Stimulated activated CD8-positive, alpha-beta memory T cell treated with anti-CD3 and anti-CD28 coated beads, Interleukin-4, amount 100 ng/mL, for 48 hours (primary cell): ENCODE data around the gene LAMP1.
"Not testable (repeated sequence)": the region's sequence is repeated elsewhere in the genome, so short reads cannot be mapped to it uniquely, and the experiment has no call there.

Experiments used
- DNase-seq: peaks from one replicate; pipeline ENCODE4 v3.0.0-alpha.2; 2020

The LAMP1 gene, protein sequence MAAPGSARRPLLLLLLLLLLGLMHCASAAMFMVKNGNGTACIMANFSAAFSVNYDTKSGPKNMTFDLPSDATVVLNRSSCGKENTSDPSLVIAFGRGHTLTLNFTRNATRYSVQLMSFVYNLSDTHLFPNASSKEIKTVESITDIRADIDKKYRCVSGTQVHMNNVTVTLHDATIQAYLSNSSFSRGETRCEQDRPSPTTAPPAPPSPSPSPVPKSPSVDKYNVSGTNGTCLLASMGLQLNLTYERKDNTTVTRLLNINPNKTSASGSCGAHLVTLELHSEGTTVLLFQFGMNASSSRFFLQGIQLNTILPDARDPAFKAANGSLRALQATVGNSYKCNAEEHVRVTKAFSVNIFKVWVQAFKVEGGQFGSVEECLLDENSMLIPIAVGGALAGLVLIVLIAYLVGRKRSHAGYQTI

DNA sequence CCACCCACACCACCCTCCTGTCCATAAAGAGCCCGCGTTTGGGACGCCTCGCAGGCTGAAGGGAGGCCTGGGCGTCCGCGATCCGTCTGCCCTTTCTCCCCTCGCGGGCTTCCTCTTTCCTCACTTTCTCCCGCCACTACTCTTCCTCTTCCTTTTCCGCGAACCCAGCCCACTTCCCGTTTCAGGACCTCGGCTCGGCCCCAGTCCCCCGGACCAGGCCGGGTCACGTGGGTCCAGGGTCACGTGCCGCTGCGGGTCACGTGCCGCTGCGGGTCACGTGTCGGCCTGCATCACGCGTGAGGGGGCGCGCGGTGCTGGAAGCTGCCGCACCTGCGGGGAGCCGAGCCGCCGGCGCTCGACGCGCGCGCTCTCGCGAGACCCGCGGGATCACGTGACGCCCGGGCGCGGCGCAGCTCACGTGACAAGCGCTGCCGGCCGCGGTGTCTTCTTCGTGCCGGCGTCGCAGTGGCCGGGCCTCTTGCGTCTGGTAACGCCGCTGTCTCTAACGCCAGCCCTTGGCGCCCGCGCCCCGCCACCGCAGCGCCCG is at the start of gene LAMP1:
TSS of gene LAMP1 (plus strand) at position 417 of the 547 bp plus-strand sequence. CDS start 196 bp downstream, outside the sequence.
- peak; percentile 100 for DNase-seq

DNA sequence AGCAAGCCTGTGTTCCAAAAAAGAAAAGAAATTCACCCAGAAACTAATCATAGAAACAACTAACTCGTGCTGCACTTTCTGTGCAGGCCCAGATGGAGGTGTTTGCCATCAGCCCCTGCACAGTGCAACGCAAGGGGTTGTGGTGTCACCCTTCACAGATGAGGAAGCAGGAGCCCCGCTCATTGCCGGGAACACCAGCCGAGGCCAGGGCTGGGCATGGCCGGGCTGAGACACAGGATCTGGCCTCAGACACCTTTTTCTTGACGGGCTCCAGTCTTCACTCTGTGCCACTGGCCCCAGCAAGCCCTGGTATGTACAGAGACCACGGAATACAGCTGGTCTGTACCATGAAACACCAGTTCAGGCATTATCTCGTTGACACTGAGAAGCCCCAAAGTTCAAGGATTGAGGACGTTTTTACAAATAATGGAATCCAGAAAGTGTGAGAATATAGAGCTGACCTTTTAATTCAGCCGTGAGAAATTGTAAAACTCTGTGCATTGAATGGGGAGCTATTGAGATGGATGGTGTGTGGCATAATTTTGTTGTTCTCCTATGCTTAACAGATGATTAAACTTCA is 44.4 kb upstream of the LAMP1 start:
- DNase-seq = no peak

DNA sequence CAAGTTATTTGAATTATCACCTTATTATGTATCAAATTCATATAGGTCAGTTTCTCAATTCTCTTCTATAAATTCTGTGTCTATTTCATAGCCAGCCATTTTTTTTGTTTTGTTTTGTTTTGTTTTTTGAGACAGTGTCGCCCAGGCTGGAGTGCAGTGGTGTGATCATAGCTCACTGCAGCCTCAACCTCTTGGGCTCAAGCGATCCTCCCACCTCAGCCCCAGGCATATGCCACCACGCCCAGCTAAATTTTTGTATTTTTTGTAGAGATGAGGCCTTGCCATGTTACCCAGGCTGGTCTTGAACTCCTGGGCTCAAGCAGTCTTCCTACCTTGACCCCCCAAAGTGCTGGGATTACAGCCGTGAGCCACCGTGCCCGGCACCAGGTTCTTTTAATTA is 39.1 kb upstream of the LAMP1 start:
- not testable (repeated sequence) for DNase-seq

DNA sequence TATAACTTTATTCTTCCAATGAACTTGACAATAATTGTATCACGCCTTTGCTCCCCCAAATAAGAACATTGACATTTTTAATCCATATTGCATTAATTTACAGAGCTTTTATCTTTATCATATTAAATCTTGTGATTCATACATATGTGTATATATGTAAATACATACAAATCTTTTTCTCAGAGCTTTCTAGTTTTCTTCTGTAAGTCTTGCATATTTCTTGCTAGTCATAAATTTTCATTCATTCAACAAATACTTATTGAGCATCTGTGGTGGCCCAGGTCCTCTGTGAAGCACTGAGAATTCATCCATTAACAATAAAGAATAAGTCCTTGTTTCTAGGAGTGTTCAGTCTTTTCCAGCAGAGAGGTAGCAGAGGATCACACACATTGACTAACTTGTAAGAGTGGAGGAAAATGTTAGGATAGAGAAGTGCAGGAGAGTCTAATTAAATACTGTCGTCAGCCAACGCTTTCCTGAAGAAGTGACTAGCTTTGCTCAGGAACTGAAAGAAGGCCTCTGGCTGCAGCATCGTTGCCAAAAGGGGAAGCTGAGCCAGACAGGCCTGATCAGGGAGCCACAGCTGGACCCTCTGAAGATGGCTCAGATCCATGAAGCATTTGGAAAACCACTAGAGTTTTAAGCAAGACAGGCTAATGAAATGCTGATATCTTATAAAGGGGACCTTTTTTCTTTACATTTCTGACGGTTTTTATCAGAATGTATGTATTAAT is 38.6 kb upstream of the LAMP1 start:
- no peak for DNase-seq

DNA sequence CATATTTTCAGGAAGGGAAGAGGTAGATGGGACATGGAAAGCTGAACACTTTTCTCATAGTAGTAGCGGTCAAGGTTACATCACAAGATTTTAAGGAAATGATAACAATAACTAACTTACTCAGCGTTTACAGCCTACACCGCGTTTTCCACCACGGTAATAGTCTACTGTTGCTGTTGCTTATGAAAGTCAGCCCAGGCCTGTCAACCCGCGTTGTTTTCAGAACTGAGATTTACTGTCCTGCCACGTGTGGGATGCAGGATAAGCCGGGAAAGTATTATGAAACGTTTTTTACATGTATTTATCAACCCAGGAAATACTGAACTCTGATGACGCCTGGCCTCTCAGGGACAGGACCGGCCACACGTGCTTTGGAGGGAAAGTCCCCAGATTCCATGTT is 36.0 kb upstream of the LAMP1 start:
- no peak for DNase-seq

DNA sequence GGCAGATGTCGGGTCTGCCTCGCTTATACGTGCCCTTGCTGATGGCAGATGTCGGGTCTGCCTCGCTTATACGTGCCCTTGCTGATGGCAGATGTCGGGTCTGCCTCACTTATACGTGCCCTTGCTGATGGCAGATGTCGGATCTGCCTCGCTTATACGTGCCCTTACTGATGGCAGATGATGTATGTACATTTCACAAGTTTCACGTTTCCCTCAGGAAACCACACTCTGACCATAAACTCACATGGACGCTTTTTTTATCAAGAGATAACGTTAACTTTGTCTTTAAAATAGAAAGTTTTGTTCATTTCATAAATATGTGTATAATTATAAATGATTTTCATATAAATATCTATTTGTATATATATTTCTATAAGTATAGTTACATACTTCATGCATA is 34.0 kb upstream of the LAMP1 start:
- not testable (repeated sequence) for DNase-seq

DNA sequence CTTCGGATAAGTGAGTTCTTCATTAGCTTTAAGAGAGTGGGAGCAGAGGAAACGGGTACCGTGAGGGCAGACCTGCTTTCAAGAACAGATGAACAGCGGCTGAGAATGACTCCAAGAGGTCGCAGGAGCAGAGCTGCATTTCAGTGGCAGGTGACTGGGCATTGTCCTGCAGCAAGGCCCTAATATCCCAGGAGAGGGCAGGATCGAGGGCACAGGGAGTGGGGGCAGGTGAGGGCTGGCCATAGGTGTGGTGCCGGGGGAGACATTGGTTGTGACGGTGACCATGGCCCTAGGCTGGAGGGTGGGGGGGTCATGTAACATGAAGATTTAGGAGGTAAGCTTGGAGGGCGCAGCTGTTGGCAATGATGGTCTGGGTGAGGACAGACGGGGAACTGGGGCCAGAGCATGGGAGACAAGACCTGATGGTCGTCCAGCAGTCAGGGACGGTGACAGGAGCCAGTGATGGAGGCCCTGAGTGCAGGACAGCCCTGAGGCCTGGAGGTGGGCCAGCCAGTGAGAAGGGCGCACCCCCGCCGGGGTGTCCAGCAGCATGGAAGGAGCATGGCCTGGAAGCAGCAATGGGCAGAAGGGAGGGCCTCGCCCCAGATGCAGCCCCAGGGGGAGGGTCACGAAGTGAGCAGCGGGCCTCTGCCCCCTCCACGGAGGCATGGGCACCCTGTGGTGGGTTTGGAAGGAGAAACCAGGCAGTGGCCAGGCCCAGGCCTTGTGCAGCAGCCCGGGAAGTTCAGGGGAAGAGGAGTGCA is 29.2 kb upstream of the LAMP1 start:
- no peak for DNase-seq

DNA sequence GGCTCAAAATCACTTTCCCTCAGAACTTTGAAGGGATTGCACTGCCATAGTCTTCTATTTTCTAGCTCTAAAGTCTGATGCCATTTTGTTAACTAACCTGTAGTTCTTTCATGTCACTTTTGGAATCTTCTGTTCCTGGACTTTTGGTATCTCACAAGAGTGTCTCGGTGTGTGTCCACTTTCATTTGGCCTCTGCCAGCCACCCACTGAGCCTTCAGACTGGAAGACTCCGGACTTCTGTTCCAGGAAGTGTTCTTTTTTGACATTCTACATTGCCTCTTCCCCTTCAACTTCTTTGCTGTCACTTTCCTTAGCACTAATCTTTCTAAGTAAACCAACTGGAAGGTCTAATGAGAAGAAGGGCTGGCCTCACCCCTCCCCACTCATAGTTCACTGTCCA is 25.0 kb upstream of the LAMP1 start:
- DNase-seq = no peak

DNA sequence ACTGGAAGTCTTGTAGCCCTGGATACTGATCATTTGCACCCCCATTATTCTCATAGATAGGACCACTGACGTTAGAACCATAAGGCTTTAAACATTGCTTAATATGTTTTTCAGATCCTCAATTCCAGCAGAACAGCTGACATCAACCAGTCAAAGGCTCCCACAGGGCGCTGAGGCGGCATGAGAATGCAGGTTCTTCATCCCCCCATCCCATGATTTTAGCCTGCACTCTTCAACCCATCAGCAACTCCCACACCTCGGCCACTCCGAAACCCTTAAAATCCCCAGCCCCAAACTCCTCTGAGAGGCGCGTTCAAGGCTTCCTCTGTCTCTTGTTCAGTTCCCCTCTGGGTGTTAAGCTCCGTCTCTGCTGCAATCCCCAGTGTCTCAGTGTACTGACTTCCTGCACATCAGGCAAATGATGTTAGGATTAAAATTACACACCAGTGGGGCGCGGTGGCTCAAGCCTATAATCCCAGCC is 24.3 kb upstream of the LAMP1 start:
- DNase-seq = no peak

DNA sequence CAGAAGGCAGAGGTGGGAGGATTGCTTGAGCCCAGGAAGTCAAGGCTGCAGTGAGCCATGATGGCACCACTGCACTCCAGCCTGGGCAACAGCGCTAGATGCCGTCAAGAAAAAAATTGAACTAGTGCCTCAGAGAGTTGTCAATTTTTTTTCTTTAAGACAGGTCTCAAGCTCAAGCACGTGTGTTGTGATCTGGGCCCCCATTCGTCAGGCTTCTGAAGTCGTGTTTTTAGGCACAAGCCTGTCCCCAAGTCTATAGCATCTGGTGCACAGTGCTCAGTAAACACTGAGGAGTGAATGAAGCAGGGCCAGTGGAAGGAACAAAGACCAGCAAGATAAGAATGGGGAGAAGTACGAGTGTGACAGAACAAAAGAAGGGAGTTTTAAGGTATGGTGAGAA is 23.7 kb upstream of the LAMP1 start:
- no peak for DNase-seq

DNA sequence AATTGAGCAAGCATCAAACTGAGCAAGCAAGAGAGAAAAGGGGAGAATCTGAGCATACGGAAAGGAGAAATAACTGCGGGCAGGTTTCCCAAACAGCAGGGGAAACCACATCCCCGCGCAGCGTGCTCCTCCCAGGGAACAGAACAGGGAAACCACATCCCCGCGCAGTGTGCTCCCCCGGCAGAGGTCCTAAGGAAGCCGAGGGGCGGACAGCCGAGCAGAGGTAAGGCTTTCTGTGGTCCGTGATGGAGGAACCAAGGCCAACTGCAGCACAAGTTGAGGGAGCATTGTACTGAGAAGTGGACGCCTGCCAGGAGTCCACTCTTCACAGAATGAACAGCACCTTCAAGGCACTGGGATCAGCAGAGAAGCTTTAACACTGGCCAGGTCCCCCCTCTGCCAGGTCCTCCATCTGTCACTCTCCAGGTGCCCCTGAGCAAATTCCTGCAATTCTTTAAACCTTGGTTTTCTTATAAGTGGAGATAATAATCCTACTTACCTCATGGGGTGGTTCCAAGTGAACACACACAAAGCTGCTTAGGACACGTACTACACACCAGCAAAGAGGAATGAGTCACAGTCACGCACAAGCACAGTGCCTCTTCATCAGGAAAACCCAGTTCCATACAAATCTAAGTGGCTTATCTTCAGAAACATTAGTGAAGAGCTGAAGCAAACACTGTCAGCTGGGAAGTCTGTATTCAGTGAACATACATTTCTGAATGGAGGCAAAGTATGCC is 23.0 kb upstream of the LAMP1 start:
- no peak for DNase-seq

DNA sequence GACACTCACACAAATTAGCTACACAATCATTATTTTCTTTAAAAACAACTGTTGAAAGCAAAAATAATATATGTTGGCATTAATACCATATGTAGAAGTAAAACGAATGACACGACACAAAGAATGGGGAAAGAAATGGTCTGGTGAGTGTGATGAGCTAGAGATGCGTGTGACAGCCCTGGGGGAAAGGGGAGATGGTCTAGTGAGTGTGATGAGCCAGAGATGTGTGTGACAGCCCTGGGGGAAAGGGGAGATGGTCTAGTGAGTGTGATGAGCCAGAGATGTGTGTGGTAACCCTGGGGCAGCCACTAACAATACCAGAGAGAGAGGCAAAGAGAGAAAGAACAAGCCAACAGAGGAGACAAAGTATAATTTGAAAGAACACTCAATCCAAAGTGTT is 22.3 kb upstream of the LAMP1 start:
- DNase-seq = no peak

DNA sequence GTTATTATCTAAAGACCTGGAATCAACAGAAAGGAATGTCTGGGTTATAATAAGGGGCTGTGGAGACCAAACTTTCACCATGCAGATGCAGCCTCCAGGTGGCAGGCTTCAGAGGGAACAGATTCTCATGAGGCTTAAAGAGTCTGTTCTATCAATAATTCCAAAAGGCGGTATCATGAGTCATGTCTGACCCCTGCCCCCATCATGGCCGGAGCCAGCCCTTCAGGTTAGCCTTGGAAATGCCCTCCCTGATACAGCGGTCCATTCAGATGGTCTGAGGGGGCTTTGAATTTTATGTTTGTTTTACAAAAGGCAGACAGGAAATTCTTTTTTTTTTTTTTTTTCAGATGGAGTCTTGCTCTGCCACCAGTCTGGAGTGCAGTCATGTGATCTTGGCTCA is 21.7 kb upstream of the LAMP1 start:
- DNase-seq = peak; percentile 43

DNA sequence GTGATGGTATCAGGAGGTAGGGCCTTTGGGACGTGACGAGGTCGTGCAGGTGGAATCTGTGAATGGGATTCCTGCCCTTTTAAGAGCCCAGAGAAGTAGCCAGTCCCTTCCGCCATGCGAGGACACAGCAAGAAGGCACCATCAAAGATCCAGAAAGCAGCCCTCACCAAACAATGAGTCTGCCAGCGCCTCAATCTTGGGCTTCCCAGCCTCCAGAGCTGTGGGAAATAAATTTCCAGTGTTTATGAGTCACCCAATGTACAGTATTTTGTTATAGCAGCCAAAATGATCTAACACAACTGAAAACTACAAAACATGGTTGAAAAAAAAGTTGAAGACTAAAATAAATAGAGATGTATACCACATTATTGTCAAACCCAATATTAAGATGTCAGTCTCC is 16.9 kb upstream of the LAMP1 start:
- no peak for DNase-seq

DNA sequence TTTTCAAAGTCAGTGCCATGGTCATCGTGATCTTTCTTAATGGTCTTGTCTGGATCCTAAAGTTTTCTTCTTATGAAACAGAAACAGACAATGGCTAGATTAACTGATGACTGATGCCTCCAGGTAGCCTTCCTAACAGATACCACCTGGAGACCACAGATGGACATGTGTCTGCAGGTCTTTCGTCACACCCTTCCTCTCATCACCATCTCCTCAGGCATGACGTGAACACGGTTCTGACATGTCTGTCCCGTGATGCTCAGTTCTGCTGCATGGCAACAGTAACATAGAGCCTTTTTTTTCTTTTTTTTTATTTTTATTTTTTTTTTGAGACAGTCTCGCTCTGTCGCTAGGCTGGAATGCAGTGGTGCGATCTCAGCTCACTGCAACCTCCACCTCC is 13.1 kb upstream of the LAMP1 start:
- DNase-seq = no peak

DNA sequence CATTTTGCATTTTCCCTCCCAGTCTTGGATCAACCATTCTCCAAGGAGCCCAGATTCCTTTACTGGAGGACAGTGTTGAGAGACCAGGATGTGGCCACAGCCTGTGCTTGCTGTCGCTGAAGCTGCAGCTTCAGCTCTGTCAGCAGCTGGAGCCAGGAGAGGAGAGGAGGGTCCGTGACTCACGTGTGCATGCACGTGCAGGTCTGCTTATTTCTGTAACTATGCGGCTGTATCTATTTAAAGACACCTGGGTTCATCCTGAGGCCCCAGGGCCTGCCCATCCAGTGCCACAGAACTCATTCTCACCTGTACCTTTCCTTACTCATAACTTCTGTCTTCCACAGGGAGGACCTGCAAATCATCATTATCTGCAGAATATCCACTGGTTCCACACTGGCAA is 8.2 kb upstream of the LAMP1 start:
- DNase-seq = no peak

DNA sequence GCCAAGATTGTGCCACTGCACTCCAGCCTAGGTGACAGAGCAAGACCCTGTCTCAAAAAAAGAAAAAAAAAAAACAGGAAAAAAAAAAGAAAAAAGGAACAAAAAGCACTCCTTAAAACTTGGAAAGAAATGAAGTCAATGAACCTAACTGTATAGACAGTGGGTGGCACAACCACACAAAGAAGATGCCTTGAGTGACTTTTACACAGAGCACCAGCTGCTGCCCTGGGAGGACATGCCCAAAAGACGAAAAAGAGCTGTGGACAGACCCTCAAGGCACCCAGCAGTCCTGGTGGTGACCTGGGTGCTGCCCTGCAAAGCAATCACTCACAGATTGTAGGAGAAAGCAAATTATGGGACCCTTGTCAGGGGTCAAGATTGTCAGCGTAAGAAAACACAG is 5.9 kb upstream of the LAMP1 start:
- no peak for DNase-seq

DNA sequence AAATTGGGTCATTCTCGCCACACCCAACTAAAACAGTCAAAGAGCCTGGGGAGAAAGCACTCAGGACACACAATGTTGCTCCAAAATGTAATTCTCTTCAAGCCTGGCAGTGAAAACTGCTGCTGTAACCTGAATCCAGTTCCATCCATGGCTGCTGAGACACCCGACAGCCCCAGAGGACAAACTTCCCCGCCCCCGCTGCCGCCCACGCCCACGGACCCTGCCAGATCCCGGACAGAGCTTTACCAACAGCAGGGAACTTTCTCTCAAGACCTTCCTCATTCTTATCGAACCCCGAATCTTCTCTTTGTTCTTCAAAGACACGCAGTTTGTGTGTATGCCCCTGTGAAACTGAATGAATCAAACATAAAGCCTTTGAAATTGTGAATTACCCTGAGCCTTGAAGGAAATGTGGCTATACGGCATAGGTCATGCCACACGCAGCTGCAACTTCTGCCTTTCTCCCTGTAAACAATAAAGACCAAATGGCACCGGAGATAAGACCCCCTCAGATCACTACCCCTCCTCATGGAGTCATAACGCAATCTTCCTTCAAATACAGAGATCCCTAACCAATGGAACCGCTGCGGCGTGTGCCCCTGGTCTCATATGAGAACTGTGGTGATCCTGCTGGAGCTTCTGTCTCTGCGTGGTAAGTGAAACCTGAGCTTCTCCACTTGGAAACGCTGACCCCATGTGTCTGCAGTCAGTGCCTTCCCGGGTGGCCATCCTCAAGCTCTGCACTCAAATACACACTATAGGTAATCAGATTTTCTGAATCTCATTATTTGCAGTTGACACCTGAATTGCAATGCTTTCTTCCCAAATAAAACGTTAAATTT is 4.8 kb upstream of the LAMP1 start:
- peak; percentile 46 for DNase-seq

DNA sequence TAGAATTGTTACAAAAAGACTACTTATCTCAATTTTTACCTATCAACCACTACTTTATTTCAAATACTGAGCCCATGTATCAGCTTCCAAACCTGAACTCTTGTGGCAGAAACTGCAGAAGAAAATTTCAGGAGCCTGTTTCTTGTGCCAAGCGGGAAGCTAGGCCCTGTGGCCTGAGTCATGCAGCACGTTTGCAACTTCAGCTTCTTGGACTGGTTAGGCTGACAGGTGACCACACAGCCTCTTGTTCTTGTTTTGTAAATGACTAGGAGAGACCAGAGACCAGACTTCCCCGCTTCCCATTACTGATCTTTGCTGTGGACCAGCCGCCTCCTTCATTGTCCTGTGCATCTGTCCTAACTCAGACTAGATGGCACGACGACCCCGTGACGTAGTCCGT is 3.4 kb upstream of the LAMP1 start:
- DNase-seq = no peak

DNA sequence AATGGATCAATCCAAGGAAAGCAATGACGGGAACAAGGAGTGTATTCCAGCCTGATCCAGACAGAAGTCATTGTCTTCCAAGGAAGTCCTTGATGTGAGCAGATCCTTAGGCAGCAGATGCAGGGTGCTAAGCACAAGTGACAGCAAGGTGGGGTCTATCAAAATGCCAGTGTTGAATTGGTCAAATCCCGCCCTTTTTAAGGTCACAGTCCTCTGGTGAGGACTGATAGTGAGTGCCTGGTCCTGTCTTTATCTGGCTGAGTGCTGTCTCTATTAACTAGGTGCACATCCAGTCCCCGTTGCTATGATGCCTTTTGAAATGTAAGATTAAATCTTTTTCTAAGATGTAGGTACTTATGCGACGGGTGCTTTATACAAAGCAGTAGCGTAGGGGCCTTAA is 1.3 kb upstream of the LAMP1 start:
- DNase-seq = no peak
